Measurements from ENCODE around the gene ACSM6.

ACSM6 gene

DNA sequence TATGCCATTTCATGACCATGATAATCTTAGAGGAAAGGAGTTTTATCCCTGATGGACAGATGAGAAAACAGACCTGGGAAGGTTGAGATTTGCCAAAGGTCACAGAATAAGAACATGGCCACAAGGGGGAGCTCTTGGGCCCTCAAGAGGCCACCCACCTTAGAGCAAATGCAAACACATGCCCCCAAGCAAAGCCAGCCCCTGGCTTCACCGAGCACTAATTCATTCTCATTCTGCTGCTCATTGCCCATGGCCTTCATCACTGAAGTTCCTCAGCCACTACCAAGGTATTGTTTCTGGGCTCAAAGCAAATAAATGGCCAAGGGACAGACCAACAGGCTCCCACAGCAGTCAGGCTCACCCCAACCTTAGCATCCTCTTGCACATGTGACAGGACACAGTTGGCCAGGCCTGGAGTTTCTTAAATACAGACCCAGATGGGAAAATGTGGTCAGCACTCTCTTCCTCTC, 52.6 kb downstream of the ACSM6 start:
- peak; percentile 51 for DNase-seq

DNA sequence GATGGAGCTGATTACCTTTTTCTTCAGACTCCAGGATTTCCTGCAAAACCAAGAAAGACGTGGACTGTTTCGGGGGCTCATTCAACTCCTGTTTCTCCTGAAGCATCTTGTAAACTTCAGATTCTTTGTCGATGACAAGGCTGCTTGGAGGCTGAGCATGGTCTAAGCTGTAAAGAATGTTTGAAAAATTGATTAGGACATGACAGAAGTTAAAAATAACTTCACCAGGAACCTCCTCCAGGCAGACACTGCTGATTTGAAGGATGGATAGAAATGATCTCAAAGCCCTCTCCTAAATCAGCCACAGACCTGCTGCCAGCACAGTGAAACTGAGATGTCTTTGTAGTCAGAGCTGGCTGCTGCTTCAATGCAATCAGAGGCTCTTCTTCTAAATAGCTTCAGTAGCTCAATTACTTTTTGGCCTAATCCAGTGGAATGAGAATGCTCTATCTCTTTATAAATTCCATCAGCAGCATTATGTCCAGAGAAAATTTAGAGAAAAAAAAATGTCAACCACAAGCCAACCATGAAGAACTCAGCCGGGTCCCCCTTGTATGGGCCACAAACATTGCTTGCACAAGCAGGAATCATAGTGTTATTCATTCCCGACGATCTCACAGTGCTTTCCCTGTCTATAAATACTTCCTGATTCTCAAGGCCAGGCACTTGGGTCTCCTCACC, 53.3 kb downstream of the ACSM6 start:
- DNase-seq = no peak

DNA sequence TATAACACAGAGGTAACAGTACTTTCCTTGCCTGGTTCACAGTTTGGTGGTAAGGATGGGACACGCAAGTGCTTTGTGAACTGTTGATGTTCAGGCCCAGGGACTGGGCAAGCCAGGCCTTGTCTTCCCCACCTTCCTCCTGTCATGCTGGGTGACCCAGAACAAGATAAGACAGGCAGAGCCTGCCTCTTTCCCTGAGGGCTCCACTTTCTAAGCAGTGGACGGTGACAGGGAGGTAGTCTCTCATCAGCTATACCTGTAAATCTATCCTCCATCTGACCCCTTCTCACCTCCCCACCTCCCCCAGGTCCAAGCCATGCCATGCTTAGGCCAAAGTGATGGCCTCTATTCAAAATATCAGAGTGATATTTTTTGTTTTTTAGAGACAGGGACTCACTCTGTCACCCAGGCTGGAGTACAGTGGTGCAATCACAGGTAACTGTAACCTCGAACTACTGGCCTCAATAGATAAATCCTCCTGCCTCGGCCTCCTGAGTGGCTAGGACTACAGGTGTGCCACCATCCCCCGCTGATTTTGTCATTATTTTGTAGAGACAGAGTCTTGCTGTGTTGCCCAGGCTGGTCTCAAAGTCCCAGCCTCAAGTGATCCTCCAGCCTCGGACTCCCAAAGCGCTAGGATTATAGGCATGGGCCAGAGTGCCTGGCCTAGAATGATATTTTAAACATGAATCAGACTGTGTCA, 54.0 kb downstream of the ACSM6 start:
- no peak for DNase-seq

DNA sequence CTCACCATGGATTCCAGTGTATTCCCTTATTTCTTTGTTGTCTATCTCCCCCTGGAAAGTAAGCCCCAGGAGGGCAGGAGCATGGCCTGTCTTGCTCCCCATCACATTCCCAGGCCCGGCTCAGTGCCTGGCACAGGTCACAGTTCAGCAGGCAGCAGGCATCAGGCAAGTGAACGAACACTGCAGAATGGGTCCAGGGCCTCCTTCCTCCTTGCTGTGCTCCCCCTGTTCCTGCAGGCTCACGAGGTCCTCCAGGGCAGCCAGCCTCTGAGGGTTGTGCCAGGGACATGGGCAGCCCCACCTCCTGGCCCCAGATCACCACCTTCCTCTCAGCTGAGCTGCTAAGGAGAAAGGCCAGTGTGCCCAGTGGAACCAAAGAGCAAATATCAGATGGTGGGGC, 55.0 kb downstream of the ACSM6 start:
- DNase-seq = no peak

DNA sequence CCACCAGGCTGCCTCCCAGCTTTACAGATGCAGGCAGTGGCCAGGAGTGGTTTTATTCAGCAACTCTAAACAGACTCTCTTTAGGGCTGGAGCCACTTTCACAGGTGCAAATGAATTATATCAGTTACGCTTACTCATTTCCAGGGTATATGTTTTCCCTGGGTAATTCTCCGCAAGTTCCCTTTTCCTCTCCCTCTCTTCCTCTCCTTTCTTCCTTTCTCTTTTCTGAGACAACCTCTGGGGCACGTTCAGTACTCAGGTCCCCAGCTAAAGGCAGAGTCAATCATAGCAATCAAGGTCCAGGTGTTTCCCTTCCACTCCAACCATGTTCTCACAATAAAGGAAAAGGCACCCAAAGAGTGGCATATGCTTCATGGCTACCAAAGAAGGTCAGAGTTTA, 55.4 kb downstream of the ACSM6 start:
- DNase-seq = no peak

DNA sequence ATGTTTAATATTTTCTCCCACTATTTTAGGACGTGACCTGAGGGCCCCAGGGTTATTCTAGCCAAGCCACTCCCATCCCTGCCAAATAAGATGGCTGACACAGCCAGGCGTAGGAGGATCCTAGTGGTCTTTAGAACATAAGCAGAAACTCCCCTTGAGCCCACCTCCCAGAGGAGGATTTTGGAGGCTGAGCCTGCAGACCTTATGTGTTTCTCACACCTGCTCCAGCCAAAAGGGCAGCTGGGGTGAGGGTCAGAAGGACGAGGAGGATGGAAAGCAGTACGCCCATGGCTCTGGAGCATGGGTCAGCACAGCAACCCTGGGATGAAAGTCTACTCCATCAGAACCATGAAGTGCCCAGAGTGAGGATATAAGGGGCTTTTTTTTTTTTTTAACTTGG, 56.8 kb downstream of the ACSM6 start:
- no peak for DNase-seq

DNA sequence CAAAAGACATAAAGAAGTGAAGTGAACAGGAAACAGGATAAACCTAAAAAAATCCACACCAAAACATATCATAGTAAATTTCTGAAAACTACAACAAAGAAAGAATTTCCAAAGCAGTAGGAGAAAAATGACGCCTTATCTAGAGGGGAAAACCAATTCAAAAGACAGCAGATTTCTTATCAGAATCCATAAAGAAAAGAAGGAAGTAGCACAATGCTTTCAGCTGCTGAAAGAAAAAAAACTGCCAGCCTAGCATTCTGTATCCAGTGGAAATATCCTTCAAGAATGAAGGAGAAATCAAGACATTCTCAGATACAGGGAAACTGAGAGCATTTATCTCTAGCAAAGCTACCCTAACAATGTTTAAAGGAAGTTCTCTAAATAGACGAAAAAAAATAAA, 59.0 kb downstream of the ACSM6 start:
- no peak for DNase-seq

DNA sequence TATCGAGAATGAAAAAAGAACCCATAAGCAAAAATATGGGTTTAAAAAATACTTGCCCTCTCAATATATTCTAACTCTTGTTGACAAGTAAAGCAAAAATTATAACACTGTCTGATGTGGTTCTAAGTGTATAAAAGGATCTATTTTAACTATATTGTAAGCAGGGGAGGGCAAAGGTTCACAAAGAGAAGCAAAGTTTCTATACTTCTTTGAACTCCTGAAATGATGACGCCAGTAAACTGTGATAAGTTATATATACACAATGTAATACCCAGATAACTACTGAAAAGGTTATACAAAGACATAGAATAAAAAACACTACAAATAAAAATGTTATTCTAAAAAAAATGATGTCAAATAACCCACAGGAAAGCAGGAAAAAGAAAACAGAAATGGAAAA, 59.6 kb downstream of the ACSM6 start:
- DNase-seq = no peak

DNA sequence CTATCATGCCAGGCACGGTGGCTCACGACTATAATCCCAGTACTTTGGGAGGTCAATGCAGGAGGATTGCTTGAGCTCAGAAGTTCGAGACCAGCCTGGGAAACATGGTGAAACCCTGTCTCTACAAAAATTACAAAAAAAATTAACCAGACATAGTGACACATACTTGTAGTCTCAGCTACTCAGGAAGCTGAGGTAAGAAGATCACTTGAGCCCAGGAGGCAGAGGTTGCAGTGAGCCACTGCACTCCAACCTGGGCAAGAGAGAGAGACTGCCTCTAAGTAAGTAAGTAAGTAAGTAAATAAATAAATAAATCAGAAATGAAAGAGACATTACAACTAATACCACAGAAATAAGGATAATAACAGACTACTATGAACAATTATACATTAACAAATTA, 60.6 kb downstream of the ACSM6 start:
- no peak for DNase-seq

DNA sequence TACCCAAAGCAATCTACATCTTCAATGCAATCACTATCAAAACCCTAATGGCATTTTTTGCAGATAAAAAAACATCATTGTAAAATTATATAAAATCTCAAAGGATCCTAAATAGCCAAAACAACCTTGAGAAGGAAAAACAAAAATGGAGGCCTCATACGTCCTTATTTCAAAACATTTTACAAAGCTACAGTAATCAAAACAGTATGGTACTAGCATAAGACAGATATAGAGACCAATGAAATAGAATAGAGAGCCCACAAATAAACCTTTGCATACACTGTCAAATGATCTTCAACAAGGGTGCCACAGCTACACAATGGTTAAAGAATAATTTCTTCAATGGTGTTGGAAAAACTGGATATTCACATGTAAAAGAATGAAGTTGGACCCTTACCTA, 62.2 kb downstream of the ACSM6 start:
- DNase-seq = no peak

DNA sequence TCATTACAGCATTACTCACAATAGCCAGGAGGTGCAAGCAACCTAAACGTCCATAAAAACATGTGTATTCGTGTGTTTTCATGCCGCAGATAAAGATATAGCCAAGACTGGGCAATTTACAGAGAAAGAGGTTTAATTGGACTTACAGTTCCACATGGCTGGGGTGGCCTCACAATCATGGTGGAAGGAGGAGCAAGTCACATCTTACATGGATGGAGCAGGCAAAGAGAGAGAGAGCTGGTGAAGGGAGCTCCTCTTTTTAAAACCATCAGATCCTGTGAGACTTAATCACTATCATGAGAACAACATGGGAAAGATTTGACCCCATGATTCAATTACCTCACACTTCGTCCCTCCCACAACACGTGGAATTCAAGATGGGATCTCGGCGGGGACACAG, 63.8 kb downstream of the ACSM6 start:
- DNase-seq = no peak

DNA sequence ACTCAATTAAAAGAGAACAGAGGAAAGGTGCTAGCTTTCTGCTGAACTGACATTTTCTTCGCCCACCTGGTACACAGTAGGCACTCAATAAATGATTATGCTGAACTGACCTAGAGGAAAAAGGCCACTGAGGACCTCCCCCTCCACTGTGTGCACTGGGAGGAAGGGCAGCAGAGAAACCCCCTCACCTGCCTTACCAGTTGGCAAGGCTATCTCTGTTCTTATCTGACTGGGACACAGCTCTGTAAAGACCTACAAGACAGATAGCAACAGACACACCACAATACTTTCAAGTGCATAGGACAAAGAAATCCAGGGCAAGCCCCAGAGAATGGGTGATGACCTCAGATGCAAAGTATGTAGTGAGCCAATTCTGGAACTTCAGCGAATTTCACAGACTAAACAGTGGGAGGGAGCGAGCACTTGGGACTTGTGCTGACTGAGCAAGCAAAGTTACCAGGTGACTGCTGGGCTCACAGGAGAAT, 66.4 kb downstream of the ACSM6 start:
- no peak for DNase-seq

DNA sequence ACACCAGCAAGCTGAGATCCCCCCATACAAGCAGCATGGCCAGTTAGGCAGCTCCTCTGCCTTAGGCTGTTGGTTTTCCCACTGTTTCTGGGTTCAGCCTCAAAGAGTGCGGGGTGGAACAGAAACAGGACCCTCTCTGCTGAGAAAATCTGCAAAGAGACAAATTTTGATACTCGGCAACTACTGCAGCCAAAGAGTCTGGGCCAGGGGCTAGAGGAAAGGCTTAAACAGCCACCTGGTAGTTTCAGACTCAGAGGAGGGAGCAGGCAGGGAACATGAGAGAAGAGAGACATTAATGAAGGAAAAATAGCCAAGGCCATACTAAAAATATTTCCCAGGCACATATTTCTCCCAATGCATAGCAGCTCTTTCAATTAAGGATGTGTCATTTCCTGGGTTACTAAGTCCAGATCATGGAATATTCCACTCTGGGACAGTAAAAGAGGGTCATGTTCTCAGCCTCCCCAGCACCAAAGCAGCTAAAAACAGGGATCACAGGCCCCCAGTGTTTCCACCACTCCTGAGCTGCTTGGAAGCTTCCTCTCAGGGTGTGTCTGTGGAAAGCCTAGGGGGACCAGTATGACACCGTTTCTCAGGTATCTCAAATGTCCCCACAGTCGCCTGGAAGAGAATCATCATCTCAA, 67.0 kb downstream of the ACSM6 start:
- no peak for DNase-seq

DNA sequence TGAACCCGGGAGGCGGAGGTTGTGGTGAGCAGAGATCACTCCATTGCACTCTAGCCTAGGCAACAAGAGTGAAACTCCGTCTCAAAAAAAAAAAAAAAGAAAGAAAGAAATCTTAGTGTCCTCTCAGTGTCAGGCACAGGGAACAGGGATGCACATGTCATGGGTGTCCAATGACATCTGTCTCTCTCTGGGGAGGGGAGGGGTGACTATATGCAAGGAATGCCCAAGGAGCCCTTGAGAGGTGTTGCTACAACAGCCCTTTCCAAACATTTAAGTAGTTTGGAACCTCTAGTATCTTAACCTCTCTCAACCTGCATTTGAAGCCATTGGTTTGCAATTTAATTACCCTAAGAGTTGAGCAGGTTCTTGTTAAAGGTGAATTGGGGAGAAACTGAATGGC, 67.9 kb downstream of the ACSM6 start:
- DNase-seq = no peak

DNA sequence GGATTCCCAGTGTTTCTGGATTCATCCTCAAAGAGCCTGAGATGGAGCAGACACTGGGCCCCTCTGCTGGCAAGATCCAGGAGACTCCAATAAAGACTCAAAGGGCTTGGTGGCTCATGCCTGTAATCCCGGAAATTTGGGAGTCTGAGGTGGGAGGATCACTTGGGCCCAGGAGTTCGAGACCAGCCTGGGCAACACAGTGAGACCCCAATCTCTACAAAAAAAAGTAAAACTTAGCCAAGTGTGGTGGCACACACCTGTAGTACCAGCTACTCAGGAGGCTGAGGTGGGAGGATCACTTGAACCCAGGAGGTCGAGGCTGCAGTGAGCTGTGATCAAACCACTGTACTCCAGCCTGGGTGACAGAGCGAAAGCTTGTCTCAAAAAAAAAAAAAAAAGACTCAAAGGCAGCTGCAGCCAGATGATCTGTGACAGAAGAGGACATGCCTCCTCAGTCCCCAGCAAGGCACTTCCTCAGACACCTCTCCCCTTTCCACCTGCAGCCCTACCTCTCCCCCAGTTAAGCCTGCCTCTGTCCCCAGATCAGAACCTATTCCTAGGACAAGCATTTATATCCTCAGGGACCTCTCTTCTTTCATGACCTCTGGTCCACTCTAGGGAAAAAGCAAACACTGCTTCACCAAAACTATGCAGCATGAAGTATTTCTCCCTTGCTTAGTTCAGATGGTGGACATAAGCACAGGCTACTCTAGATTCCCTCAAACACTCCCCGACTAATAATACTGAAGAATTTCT, 68.9 kb downstream of the ACSM6 start:
- no peak for DNase-seq

DNA sequence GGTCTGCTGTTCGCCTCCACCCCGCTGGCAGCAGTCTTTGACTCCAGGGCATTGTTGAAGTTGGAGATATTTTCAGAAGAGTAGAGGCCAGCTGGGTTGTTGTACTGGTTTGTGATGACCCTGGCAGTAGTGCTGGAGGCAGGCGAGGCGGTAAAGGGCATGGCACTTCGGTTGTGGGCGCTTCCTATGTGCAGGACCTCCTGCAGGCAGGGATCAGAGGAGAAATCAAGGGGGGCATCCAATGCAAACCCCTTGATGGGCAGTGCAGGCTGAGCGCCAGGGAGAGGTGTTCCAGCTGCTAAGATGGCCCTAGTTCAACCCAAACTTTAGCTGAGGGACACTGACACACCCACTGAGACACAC, 69.8 kb downstream of the ACSM6 start:
- DNase-seq = no peak

DNA sequence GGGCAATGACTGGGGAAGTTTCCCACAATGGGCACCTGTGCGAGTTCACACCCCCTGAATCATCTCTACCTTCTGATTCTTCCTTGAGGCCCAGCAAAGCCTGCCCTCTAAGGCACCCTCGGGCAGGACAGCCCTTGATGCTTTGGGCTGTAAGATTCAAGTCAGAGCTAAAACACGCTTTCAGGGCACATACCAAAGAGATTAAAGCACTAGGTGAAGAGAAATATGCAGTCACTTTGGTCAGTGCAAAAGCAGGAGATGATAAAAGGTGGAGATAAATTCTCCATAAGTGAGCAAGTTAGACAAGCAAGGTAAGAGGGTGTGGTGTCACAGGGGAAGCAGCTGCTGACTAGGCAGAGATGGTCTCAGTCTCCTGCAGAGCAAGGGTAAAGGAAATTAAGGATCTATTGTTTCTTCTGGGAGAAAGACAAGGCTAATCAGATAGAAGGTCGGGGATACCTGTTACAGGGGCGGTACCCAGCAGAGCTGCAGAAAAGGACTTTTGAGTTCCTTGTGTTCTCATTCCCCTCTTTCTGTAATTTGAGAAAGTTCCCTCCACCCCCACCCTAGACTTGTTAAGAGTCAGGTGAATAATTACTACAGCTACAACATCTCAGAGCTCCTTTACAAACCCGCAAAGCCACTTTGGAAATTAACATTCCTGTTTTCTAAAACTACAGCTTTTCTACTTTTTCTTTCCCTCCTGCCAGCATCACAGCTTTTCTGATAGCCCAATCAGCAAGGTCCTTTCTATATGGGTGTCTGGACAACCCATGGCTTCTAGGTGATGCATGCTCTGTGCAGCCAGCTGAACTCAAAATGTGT, 70.4 kb downstream of the ACSM6 start:
- DNase-seq = no peak

DNA sequence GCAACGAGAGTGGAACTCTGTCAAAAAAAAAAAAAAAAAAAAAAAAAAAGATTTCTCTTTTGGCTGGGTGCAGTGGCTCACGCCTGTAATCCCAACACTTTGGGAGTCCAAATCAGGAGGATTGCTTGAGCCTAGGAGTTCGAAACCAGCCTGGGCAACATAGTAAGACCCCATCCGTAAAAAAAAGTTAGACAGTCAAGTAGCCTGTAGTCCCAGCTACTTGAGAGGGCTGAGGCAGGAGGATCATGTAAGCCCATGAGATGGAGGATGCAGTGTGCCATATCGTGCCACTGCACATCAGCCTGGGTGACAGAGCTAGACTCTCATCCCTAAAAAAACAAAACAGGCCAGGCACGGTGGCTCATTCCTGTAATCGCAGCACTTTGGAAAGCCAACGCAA, 71.5 kb downstream of the ACSM6 start:
- no peak for DNase-seq

DNA sequence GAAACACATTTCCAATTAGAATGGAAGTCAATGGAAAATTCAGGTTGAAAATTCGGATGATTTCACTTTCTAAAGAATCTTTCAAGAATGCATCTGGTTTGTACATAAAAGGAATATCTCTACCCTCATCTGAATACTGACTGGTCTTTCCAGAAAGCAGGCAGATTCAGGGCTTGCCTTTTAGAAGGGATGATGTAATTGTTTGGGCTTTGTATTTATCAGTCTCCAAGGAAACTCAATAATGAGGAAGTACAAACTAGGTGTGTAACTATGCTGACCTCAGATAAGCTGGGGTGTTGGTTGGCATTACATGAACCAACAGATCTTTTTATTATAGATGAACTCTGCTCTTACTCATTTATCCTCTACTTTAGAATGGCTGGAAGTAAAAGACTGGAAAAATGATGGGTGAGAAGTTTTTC, 72.6 kb downstream of the ACSM6 start:
- DNase-seq = peak; percentile 35

DNA sequence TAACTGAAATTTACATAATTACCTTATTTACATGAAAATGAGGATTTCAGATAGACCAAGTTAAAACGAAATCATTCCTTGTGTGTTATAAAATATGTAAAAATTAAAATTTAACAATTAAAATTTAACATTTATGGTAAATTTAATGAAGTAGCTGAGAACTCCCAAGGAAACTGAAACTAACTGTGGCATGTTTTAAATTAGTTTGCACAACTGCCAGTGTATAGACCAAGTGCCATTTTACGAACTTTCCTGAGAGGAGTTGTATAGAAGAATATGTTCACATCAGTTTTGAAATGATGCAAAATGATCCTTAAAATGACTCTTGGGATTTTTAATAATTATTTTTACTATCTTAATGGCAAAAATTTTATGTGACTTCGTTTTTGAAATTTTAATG, 73.2 kb downstream of the ACSM6 start:
- no peak for DNase-seq

DNA sequence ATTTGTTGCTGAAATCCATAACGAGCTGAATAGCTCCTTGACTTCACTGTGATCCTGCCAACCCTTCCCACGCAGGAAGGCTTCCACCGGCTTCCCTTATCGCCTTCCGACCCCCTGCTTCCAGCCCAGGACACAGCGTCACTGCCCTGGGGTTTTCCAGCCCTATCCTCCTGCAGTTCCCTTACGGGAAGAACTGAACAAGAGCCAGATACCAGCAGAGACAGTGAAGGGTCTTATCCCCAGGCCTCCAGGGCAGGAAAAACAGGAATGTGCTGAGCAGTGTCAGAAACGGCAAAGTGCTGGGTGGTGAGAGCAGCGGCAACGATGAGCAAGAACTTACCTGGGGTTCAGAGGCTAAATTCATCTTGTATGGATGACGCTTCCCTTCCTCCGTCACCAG, 74.4 kb downstream of the ACSM6 start:
- DNase-seq = no peak

Data from CD4-positive, alpha-beta T cell treated with Interleukin-17A for 1 hour (primary cell).